Measurements from ENCODE around the gene NES.

Gene NES

GRCh38 chr1:156703336-156703735 lies 26.1 kb upstream of the NES start:
- no peak for DNase-seq

- DNase-seq, result no peak
Measured at GRCh38 chr1:156700736-156701531, 23.7 kb upstream of the NES start.

DNA sequence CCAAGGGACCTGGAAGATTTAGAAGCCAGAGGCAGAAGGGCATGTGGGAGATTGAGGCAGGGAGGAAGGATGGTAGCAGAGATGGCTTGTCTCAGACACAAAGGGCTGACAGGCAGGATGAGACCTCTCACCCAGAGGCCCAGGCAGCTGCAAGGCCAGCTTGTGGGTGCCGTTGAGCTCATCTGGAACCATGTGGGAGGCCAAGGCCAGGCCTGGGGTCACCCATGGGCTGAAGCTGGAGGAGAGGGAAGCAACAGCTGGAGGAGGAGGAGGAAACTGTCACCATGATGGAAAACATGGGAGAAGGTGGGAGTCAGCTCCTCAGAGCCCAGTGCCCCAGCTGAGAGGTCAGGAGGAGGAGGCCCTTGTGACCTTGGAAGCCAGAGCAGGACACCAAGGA lies 21.8 kb upstream of the NES start:
- no peak for DNase-seq

DNA sequence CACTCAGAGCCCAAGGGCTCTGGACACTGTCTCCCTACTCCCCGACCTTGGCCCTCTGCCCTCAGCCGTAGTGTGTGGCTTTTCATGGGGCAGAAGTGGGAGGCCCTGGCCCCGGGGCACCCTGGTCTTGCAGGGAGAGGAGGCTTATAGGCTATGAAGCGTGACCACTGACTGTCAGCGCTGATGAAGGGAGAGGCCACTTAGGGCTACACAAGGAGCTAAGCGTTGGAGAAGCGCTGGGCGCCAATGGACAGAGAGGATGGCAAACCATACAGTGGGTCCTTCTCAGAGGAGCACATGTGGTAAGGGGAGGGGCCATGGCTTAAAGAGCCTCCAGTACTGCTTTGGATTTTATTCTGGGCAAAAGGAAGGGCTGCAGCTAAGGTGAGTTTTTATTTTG lies 20.3 kb upstream of the NES start:
- DNase-seq, result peak; percentile 96 to 98

GRCh38 chr1:156696755-156697154 lies 19.5 kb upstream of the NES start:
- peak in 1 of 2 experiments; percentile 82 for DNase-seq

DNA sequence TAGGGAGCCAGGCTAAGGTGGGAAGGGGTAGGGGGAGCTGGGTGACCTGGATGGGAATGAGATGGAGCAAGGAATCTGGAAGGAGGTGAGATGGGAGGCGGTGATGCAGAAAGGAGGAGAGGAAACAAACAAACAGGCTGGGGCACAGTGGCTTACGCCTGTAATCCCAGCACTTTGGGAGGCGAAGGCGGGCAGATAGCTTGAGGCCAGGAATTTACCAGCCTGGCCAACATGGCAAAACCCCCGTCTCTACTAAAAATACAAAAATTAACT lies 17.4 kb upstream of the NES start:
- DNase-seq, result no peak

GRCh38 chr1:156693848-156694689 lies 16.9 kb upstream of the NES start:
- DNase-seq, result no peak

GRCh38 chr1:156692925-156693847 lies 16.0 kb upstream of the NES start:
- DNase-seq, result peak; percentile 98 to 99

GRCh38 chr1:156692441-156692924 lies 15.3 kb upstream of the NES start:
- DNase-seq, result no peak

DNA sequence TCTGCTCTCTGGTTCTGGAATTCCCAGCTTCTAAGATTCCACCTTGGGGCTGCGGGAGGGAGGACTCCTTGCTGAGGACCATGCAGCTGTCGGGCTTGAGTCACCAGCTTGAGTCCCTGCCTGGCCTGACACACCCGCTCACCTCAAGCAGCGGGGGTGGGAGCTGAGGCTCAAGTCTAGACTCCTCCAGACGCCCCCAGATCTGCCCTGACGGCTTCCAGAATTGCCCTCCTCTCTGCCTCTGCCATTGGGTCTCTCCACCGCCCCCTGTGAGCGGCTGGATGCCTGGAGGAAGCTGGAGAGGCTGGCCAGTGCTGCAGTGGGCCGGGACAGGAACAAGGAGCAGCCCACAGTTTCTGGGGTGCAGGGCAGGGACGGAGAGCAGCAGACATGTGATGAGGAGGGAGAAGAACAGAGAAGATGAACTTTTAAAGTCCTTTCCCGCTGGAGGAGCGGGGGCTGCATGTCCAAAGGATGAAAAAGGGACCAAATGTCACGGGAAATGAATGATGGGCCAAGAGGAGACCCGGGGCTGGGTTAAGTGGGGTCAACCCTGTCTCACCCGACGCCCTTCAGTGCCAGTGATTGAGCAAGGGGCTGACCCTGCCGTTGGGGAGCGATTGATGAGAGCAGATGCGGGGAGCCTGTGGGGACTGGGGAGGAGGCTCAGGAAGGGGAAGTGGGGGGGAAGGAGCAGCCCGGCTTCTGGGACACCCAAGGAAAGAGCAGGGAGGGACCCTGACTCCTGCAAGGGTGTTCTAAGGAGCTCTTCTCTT lies 14.6 kb upstream of the NES start:
- DNase-seq, result no peak

DNA sequence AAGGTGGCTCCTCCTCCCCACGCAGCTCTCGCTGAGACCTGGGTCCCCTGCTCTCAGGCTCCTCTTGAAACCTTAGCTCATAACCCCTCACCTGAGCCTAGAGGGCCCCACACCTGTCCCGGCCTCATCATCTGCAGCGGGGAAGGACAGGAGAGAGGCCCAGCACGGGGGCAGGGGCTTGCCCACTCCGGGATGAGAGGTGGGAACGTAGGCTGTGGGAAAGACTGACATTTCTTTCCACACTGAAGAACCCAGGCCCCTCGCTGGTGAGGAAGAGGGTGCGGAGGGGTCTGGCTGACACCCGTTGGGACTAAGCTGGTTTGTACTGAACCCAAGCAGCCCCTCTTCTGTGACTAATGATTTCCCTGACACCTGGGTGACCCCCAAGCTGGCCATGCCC lies 14.0 kb upstream of the NES start:
- no peak for DNase-seq

GRCh38 chr1:156690675-156691036 lies 13.4 kb upstream of the NES start:
- DNase-seq, result no peak

GRCh38 chr1:156689953-156690674 lies 12.9 kb upstream of the NES start:
- no peak for DNase-seq

- DNase-seq, result peak; percentile 76 to 91
Measured at GRCh38 chr1:156689035-156689952, 12.1 kb upstream of the NES start.

DNA sequence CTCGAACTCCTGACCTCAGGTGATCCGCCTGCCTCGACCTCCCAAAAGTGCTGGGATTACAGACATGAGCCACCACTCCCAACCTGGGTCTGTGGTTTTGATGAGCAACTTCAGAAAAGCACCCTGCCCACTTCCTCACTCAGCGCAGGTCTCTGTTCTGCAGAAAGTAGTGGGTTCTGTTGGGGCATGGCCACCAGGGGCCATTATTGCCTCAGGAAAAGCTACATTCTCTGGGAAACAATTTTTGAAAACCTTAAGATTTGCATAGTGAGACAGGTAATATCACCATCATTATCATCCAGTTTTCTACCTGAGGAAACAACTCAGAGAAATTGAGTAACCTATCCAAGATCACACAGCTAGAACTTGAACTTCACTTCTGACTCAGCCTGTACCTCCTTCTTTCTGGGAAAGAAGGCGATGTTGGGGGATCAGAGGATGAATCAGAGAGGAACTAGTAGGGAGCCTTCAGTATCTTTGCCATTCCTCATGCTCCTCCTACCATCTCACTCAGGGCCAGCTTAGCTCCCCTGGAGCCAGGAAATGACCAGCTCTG lies 7.1 kb upstream of the NES start:
- DNase-seq, result no peak

DNA sequence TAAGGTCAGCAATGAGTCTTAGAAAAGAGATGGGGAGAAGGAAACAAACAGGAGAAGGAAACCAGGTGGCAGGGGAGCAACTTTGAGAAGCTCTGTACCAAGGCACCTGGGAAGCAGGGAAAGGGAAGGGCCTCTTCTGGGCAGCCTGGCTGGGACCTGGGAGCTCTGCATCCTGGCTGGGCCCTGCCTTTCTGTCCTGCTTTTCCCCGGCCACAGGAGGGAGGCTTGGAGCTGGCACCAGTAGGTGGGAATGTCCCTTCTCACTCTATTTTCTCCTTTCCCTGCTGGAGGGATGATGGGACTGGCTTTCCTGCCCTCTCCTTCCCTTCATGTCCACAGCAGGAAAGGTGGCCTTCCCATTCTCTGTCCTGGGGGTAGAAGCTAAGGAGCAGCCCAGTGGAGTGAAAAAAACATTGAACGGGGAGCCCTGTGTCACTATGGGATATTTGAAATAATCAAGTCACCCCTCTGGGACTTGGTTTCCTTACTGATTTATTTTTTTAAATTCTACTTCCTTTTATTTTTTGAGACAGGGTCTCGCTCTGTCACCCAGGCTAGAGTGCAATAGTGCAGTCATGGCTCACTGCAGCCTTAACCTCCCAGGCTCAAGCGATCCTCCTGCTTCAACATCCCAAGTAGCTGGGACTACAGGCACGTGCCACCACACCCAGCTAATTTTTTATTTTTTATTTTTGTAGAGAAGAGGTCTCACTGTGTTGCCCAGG lies 5.1 kb upstream of the NES start:
- no peak for DNase-seq

- DNase-seq, result no peak
Measured at GRCh38 chr1:156681196-156681960, 4.2 kb upstream of the NES start.

- no peak for DNase-seq
Measured at GRCh38 chr1:156680056-156680455, 2.8 kb upstream of the NES start.

Measured in NCI-H187 (cell line).